ES-I3 (cell line): ENCODE measurements around the gene PCSK6.
"Not testable (repeated sequence)": the region's sequence is repeated elsewhere in the genome, so short reads cannot be mapped to it uniquely, and the experiment has no call there.

Experiments
- H3K36me3 ChIP-seq: 2 replicates; pipeline ENCODE4 v1.6.1; 2013; ENCODE audit warnings: mild to moderate bottlenecking, low read length, control low read depth, moderate library complexity; ENCODE audit not compliant: insufficient read depth
- H3K4me1 ChIP-seq: 2 replicates; pipeline ENCODE4 v1.6.1; 2013; ENCODE audit warnings: mild to moderate bottlenecking, control low read depth, low read length; ENCODE audit not compliant: insufficient read depth
- H3K9ac ChIP-seq: 2 replicates; pipeline ENCODE4 v1.6.1; 2013; ENCODE audit warnings: low read depth, mild to moderate bottlenecking, low read length, moderate library complexity
- H3K9me3 ChIP-seq: 2 replicates; pipeline ENCODE4 v1.6.1; 2013; ENCODE audit warnings: mild to moderate bottlenecking, low read length, moderate library complexity; ENCODE audit not compliant: control insufficient read depth, insufficient read depth

The PCSK6 gene

DNA sequence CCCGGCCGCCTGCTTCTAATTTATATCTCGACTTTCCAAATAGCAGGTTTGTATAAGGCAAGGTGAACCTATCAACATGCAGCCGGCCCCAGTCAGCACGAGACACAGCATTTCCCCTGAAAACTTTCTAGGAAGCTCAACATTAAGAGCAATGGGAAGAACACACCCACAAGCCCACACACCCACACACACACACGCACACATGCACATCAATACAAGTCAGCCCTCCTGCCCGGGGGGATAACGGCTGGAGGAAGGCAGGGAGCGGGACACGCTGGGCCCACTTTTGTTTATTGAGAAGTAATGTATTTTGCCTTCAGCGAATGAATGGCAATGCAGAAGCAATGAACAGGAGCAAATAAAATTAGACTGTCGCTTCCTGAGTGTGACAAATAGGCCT lies 83.5 kb downstream of the PCSK6 start:
- H3K9ac ChIP-seq = no peak overlapping the region
- H3K4me1 ChIP-seq = peaks cover 3% of the 10 kb centered on the region; the same call in 1 of the 2 replicates
- no peaks in the 10 kb centered on the region for H3K36me3 ChIP-seq
- no peaks in the 10 kb centered on the region for H3K9me3 ChIP-seq

DNA sequence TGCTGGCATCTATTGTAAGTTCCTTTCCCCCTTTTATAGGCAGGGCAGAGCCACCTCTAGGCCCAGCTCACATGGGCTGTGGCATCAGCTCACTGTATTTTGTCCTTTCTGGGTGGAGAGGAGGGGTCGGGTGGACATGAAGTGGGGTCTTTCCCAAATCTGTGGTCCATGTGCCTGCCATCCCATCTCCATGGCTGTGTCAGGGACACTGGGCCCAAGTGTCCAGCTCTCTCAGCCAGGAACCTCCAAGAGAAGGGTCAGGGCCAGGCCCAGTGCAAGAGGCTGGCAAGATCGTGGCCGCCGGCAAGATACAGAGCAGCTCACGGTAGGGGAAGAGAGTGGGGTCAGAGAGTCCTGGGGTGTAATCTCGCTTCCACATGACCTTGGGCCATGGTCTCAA lies 85.3 kb downstream of the PCSK6 start:
- Histone ChIP-seq H3K36me3 (no peaks in the 10 kb centered on the region), H3K9me3 (no peaks in the 10 kb centered on the region), H3K4me1 (no peaks in the 10 kb centered on the region), H3K9ac (no peak overlapping the region)

DNA sequence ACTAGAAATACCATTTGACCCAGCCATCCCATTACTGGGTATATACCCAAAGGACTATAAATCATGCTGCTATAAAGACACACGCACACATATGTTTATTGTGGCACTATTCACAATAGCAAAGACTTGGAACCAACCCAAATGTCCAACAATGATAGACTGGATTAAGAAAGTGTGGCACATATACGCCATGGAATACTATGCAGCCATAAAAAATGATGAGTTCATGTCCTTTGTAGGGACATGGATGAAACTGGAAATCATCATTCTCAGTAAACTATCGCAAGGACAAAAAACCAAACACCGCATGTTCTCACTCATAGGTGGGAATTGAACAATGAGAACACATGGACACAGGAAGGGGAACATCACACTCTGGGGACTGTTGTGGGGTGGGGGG lies 86.6 kb downstream of the PCSK6 start:
- H3K9ac ChIP-seq, H3K4me1 ChIP-seq, H3K36me3 ChIP-seq, H3K9me3 ChIP-seq: not testable (repeated sequence)

DNA sequence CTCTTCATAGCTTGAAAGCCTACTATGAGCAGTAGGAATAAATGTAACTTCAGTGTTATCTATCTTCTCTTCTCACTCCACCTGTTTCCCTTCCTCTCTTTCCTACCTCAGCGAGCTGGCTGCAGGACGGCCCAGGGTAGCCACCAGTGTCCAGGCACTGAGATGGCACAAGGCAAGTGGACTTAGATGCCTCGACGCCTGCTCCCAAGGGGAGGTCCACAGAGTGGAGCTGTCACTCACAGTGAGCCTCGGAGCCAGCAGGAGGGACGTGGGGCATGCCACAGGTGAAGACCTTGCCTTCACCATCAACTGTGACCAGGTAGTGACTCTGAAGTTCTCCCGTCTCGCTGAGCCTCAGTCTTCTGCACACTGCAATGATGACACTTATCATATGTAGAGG lies 88.2 kb downstream of the PCSK6 start:
- Histone ChIP-seq H3K36me3 (no peaks in the 10 kb centered on the region), H3K4me1 (no peaks in the 10 kb centered on the region; the same call in 1 of the 2 replicates), H3K9ac (no peak overlapping the region), H3K9me3 (no peaks in the 10 kb centered on the region)

DNA sequence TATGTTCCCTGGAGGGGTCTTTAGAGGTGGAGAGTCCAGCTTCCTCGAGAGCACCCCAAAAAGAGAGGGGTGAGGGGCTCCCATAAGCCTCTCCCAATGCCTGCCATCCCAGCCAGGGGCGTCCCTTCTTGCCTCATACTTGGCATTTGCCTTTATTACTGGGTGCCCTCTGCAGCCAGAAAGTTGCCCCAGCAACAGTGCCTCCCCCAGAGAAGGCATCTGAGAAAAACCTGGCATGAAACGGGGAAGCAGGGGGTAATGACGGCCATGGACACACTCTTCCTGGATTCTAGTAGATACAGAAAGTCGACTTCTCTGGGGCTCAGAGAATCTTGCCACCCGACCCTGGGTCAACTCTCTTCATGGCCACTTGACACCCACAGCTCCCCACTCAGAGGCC lies 90.1 kb downstream of the PCSK6 start:
- Histone ChIP-seq H3K9ac (no peak overlapping the region), H3K36me3 (no peaks in the 10 kb centered on the region), H3K9me3 (no peaks in the 10 kb centered on the region), H3K4me1 (no peaks in the 10 kb centered on the region; the same call in 1 of the 2 replicates)

DNA sequence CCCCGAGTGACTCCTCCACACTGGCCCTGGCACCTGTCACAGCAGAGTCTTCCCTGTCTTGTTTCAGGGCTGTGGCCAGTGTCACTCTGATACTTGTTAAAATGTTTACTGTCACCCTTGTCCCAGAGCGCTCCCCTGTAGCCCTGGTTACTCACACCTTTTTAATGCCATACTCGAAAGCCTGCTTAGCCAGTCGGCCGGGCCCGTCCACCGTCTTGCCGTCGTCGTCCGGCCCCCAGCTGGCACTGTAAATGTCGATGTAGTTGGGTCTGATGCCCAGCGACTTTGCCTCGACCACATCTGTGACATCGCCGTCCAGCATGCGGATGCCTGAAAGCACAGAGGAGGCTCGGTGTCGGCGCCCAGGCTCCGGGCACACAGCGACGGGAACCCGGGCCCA lies 91.3 kb downstream of the PCSK6 start:
- H3K9ac ChIP-seq = no peak overlapping the region
- H3K36me3 ChIP-seq = no peaks in the 10 kb centered on the region
- H3K4me1 ChIP-seq = no peaks in the 10 kb centered on the region; the same call in 1 of the 2 replicates

DNA sequence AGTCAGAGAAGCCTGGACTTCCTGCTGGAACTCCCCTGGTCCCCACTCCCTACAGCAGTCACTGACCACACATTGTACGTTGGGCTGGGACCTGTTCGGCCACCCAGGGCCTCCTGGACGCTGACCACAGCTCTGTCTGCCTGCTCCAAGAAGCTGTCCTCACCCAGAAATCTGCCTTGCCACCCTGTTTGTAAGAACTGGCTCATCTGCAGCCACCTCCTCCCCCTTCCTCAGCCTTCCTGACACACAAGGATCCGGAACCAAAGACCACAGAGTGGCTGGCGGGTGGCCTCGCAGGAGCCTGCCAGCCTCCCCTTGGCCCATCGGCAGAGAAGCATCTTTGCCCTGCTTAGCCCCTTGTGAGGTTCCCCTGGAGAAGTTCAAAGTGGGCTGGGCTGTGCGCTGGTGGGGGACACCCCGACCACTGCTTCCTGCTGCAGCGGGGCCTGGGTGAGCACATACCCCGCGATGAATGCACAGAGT lies 91.9 kb downstream of the PCSK6 start:
- Histone ChIP-seq H3K9me3 (no peaks in the 10 kb centered on the region), H3K36me3 (no peaks in the 10 kb centered on the region), H3K9ac (no peak overlapping the region), H3K4me1 (no peaks in the 10 kb centered on the region; the same call in 1 of the 2 replicates)

More for the DNA sequence above, 91.3 kb downstream of the PCSK6 start:
- H3K9me3 ChIP-seq = no peaks in the 10 kb centered on the region

DNA sequence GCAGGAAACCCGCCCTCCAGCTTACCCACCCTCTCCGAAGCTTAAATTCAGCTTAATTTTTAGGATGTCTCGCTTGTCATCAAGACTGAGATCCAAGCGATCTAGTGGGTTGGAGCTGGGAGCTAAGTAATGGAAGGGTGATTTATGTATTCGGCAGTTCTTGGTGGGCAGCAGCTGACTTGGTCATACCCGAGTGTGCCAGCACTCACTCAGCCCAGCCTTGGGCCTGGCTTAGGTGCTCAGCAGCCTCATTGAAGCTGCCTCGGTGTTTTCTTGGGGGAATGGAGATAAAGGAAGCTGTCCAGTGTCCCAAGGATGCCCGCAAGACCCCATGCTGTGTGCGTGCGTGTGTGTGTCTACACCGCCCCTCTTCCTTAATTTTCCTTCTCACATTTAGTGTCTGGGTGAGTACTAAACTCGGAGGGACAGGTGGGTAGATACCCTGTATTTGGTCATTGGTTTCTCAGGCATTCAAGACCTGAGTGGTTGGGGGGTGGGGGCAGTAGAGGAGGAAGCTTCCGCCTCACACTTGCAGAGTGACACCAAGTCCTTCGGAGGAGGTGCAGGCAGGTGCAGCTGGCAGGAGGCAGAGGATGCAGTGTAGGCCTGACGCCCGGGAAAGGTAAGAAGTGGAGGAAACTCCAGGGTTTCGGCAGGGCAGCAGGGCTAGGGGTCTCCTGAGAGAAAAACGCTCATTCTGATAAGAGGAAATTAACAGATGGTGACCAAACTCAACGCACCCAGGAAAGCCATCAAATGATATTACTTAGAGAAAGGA lies 92.8 kb downstream of the PCSK6 start:
- H3K36me3 ChIP-seq = no peaks in the 10 kb centered on the region
- H3K9me3 ChIP-seq = no peaks in the 10 kb centered on the region
- H3K9ac ChIP-seq = no peak overlapping the region
- H3K4me1 ChIP-seq = no peaks in the 10 kb centered on the region; the same call in 1 of the 2 replicates

DNA sequence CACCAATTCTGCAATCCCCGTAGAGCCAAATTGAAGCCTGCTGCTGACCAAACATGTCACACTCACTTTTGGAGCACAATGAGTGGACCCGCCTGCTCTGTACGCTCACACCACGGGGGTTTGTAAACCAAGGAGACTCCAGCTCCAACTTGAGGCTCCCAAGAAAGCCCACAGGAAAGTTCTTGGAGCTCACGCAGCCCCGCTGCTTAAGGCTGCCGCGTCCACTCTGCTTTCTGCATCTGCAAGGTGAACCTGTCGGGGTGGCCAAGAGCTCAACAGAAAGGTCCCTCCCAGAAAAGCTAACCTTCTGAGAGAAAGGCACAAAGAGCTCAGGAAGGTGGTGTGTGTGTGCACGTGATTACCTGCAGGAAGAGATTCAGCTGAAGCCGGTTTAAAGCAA lies 94.9 kb downstream of the PCSK6 start:
- Histone ChIP-seq H3K4me1 (no peaks in the 10 kb centered on the region; the same call in 1 of the 2 replicates), H3K9me3 (no peaks in the 10 kb centered on the region), H3K9ac (no peak overlapping the region), H3K36me3 (no peaks in the 10 kb centered on the region)

DNA sequence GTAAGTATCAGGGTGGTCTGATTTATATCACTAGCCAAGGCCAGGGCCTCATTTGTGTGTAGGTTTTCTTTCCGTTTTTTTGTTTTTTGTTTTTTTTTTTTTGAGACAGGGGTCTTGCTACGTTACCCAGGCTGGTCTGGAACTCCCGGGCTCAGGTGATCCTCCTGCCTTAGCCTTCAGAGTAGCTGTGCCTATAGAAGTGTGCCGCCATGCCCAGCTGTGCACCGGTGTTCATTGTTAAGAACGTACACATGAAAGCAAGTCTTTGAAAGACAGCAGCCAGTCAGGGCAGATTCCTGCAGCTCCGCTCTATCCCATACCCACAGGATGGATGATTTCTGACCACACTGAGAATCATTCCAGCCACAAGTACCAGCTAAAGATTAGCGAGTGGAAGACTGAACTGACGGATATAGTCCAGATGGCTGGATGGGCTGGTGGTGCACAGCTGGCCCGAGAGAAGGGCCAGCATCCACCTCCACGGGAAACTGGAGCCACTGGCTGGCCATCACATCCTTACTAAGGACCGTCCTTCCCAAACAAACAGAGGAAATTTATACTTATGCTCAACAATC lies 95.4 kb downstream of the PCSK6 start:
- no peaks in the 10 kb centered on the region for H3K9me3 ChIP-seq
- H3K36me3 ChIP-seq = no peaks in the 10 kb centered on the region
- H3K4me1 ChIP-seq = no peaks in the 10 kb centered on the region; the same call in 1 of the 2 replicates
- no peak overlapping the region for H3K9ac ChIP-seq

DNA sequence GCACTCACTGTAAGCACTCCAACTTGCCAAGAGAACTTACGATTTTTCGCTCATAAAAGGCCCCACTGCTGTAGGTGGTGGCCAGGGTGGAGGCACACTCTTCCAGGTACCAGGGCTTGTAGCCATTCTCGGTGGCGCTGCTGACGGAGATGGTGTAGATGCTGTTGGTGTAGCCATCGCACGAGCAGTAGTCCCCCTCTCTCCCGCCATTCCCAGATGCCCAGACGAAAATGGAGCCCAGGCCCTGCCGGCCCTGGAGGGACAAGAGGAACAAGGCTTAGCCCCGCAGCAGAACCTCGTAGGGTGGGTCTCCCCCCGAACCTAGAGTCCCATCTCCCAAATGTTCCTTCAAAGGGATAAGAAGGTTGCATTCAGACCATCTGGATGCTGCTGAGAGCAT lies 96.3 kb downstream of the PCSK6 start:
- H3K9me3 ChIP-seq = no peaks in the 10 kb centered on the region
- no peak overlapping the region for H3K9ac ChIP-seq
- H3K36me3 ChIP-seq = no peaks in the 10 kb centered on the region
- no peaks in the 10 kb centered on the region; the same call in 1 of the 2 replicates for H3K4me1 ChIP-seq

DNA sequence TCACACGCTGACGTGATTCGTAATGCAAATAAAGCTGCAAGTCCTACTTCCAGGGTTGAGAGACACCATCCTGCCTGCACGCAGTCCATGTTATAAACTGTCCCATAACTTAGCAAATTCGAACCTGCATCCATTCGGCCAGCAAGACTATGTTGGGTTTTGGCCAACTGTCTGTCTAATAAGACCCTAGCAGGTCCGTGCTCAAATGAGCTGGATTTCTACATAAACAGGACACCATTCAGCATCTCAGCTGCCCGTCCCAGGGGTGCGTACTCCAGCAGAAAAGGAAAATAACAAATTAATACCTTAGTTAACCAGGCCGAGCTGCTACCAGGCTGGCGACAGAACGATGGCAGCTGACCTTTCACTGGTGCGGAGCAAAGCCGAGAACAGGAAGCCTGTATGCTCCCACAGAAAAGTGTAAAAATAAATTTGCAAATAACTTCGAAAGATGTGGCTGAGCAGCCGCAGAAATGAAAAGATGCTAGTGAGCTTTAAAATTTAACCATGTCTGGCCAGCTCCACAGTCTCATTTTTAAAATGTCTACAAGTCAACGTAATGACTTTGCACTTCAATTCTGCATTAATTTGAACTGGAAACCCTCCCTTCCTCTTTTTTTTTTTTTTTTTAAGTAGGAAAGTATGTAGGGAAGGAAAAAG lies 97.4 kb downstream of the PCSK6 start:
- no peaks in the 10 kb centered on the region for H3K9me3 ChIP-seq
- H3K9ac ChIP-seq = no peak overlapping the region
- no peaks in the 10 kb centered on the region for H3K36me3 ChIP-seq
- no peaks in the 10 kb centered on the region for H3K4me1 ChIP-seq

DNA sequence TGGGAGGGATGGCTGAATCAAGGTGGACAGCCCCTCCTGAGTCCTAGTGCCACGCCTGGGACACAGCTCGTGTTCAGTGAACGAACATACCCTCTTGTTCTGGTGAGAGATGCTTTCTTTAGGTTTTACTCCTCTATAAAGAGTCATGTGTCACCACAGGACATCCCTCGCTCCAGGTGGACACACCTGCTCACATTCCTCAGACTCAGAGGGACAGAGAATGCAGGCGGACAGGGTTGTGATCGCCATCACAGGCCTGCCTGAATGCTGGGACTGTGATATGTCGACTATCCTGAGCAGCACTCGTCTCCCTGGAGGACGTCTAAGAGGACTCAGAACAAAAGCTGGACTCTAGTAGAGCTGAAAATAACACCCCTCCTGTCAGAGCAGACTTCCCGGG lies 98.1 kb downstream of the PCSK6 start:
- no peaks in the 10 kb centered on the region for H3K36me3 ChIP-seq
- no peak overlapping the region for H3K9ac ChIP-seq
- no peaks in the 10 kb centered on the region for H3K9me3 ChIP-seq
- no peaks in the 10 kb centered on the region for H3K4me1 ChIP-seq

DNA sequence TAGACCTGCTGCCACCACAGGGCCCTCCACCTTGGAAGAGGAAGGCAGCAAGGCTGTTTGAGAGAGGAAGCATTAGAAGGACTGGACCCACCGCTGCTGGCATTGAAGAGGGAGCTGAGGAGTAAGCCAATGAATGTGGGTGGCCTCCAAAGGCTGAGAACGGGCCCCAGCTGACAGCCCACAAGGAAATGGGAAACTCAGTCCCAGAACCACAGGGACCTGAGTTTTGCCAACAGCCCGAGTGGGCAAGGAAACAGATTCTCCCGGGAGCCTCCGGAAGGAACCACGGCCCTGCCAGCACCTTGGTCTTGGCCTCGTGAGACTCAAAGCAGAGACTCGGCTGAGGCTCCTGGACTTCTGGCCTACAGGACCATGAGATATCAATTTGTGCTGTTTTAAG lies 99.0 kb downstream of the PCSK6 start:
- no peaks in the 10 kb centered on the region for H3K36me3 ChIP-seq
- H3K9me3 ChIP-seq = no peaks in the 10 kb centered on the region
- no peaks in the 10 kb centered on the region for H3K4me1 ChIP-seq
- H3K9ac ChIP-seq = no peak overlapping the region

DNA sequence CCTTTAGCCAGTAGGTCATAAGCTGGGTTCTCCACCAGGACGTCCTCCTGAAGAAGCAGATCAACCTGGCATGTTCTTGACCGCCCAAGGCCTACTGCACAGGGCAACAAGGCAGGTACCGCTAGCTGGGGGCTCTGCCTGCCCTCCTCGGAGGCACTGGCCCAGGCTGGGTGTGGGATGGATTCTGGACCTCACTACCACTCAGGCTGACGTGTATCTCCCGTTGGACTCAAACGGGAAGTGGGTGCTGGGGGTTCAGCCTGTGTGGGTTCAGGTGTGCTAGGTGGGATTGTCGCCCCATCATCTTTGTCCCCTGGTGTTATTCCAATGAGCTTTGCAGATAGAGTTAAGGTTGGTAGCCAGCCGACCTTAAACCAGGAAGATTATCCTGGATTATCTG lies 99.4 kb downstream of the PCSK6 start:
- no peaks in the 10 kb centered on the region for H3K4me1 ChIP-seq
- H3K36me3 ChIP-seq = no peaks in the 10 kb centered on the region
- no peak overlapping the region for H3K9ac ChIP-seq
- H3K9me3 ChIP-seq = no peaks in the 10 kb centered on the region
